Activated CD4-positive, alpha-beta T cell treated with anti-CD3 and anti-CD28 coated beads for 36 hours (primary cell): ENCODE data around the gene RGS21. TPM values are rescaled to one million over a fixed set of nuclear protein-coding genes. Genes with fewer than 3 reads are reported as not detected.
"Not testable (repeated sequence)": the region's sequence is repeated elsewhere in the genome, so short reads cannot be mapped to it uniquely, and the experiment has no call there.

ENCODE experiments used
- ATAC-seq: fragments of 200-7000 bp; cut with Tn5 transposase; one replicate; pipeline ENCODE4 v1.10.0; 2021; ENCODE audit warnings: mild to moderate bottlenecking, moderate library complexity
- CTCF ChIA-PET: fragments of 350-600 bp; sonication (Branson Sonifier 250); formaldehyde crosslinking; loops from one replicate; lab custom pipeline; 2021; ENCODE audit warnings: antibody characterized with exemption; lab: Charles Lee
- POLR2A ChIA-PET: fragments of 350-600 bp; sonication (Branson Sonifier 250); formaldehyde crosslinking; loops from one replicate; lab custom pipeline; 2021; ENCODE audit warnings: antibody characterized with exemption, inconsistent platforms; lab: Charles Lee
- DNase-seq: peaks from one replicate; pipeline ENCODE4 v3.0.0-alpha.2; 2020
- H3K27ac Mint-ChIP-seq: one replicate; pipeline ENCODE4 v1.8.0; 2021; ENCODE audit warnings: mixed read lengths
- H3K27me3 Mint-ChIP-seq: one replicate; pipeline ENCODE4 v1.8.0; 2021; ENCODE audit warnings: mixed read lengths
- H3K36me3 Mint-ChIP-seq: one replicate; pipeline ENCODE4 v1.8.0; 2021; ENCODE audit warnings: low read depth, mixed read lengths
- H3K4me1 Mint-ChIP-seq: one replicate; pipeline ENCODE4 v1.8.0; 2021; ENCODE audit warnings: mixed read lengths
- H3K4me3 Mint-ChIP-seq: one replicate; pipeline ENCODE4 v1.8.0; 2021; ENCODE audit warnings: mild to moderate bottlenecking, moderate library complexity, mixed read lengths
- H3K9me3 Mint-ChIP-seq: one replicate; pipeline ENCODE4 v1.8.0; 2021; ENCODE audit warnings: low read depth, mixed read lengths
- intact Hi-C, 2 experiments: fragments of 100-400 bp; cut with DNase I in 1 of 2; cut with micrococcal nuclease in 1 of 2; formaldehyde crosslinking; loops; one replicate each; pipeline versions ENCODE4 v1.14.2 to v1.15.1; 2022 to 2024; cut with DNase I, micrococcal nuclease
- total RNA-seq, 2 experiments: library from RNA; stranded (reverse); gene quantifications; one replicate each; pipeline ENCODE4 v1.2.3, GENCODE V29; 2021

Gene RGS21
- total RNA-seq: not detected

DNA sequence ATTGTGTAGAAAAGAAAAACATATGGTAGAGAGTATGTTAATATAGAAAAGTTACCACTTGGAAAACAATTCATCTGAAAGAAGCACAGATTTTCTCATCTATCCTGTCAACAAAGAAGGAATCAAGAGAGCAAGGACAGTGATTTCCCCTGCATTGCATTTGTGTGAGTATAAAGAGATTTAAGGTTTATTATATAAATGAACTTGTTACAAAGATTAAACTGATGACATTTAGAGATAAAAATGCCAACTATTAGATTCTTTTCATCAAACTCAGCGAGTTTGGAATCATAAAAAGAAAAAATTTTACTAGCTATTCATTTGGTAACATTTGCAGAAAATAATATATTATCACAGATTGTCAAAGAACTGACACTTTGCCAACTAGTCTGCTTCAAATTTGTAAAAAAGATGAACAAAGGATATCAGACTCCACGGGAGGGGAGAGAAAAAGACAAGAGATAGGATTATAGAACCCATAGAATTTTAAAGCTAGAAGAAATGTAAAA is at the start of gene RGS21:
Gene RGS21, plus strand, starts transcription at position 51 of the 509 bp plus-strand sequence. CDS start 26,045 bp downstream, outside the sequence.
- CTCF ChIA-PET: no interaction called here
- intact Hi-C loops: no loop called here
- Mint-ChIP-seq H3K27me3 (no peaks in the 10 kb centered on the region), H3K36me3 (no peaks in the 10 kb centered on the region), H3K4me1 (no peaks in the 10 kb centered on the region), H3K4me3 (no peak within 1 kb of the TSS), H3K27ac (no peak within 1 kb of the TSS), H3K9me3 (no peaks in the 10 kb centered on the region)
- no peak for DNase-seq
- no peak for ATAC-seq
- POLR2A ChIA-PET: no interaction called here

GRCh38 chr1:192268468-192269052 is 48.2 kb upstream of the RGS21 start:
- intact Hi-C loops: no loop called here
- Mint-ChIP-seq H3K36me3 (no peaks in the 10 kb centered on the region), H3K4me3 (no peak overlapping the region), H3K9me3 (no peaks in the 10 kb centered on the region), H3K27ac (no peak overlapping the region), H3K27me3 (no peaks in the 10 kb centered on the region), H3K4me1 (no peaks in the 10 kb centered on the region)
- ChIA-PET POLR2A (no interaction called here), CTCF (no interaction called here)
- DNase-seq: no peak
- no peak for ATAC-seq

DNA sequence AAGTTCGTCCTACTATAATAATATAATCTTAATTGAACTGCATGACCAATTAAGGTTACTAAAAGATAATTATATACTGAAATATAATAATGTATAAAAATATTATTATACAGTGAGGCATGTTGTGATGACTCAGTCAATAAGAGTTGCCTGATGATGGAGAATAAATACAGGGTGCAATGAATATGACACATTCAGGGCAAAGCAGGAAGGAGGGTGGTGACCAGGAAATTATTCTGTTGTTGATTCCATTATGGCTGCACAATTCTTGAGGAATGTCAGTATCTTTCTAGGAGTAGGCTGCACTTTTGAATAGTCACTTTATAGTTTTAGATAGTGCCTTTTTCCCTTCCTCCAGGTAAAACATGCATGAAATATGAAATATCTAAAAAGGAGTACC is 46.4 kb upstream of the RGS21 start:
- Mint-ChIP-seq H3K36me3 (no peaks in the 10 kb centered on the region), H3K27me3 (no peaks in the 10 kb centered on the region), H3K27ac (no peak overlapping the region), H3K4me1 (no peaks in the 10 kb centered on the region), H3K4me3 (no peak overlapping the region), H3K9me3 (no peaks in the 10 kb centered on the region)
- intact Hi-C loops: no loop called here
- ChIA-PET CTCF (no interaction called here), POLR2A (no interaction called here)
- no peak for DNase-seq
- no peak for ATAC-seq

DNA sequence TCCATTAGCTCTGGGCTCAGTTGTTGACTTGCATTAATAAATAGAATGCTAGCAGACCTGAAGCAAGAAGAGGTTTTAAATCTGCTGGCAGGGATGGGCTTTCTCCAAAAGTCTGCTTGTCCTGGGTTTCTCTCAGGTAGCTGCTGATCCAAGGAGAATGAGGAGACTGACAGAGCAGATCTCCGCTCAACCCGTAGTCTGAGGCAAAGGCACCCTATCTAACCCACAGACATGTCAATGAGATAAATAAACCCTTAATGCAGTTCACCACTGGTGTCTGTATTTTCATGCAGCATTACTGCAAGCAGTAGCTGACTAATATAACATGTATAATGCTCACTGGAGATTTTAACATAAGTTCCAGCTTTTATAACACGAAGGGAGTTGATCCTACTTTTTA is 44.1 kb upstream of the RGS21 start:
- DNase-seq (no peak), ATAC-seq (no peak)
- ChIA-PET CTCF (no interaction called here), POLR2A (no interaction called here)
- Mint-ChIP-seq H3K27me3 (no peaks in the 10 kb centered on the region), H3K36me3 (no peaks in the 10 kb centered on the region), H3K4me3 (no peak overlapping the region), H3K27ac (no peak overlapping the region), H3K4me1 (no peaks in the 10 kb centered on the region), H3K9me3 (no peaks in the 10 kb centered on the region)
- intact Hi-C loops: no loop called here

DNA sequence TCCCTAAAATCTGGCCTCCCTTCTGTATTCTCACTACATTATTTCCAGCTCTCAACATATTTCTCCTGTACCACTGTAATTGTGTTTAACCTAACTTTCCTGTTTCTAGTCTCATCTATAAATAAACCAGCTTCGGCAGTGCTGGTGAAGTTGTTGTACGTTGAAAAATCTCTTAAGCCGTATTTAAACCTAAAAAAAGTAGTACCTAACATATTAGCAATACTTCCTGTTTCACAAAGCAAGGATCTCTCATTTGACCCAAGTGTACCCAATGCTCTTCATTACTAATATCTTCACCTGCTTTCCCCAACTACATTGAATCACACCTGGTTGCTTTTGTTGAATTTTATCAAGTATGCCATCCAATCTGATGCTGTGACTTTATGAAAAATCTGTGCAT is 42.2 kb upstream of the RGS21 start:
- no peaks in the 10 kb centered on the region for H3K4me1 Mint-ChIP-seq
- H3K27me3 Mint-ChIP-seq: no peaks in the 10 kb centered on the region
- H3K9me3 Mint-ChIP-seq: no peaks in the 10 kb centered on the region
- intact Hi-C loops: no loop called here
- POLR2A ChIA-PET: no interaction called here
- H3K36me3 Mint-ChIP-seq: no peaks in the 10 kb centered on the region
- no peak for DNase-seq
- H3K27ac Mint-ChIP-seq: no peak overlapping the region
- no peak overlapping the region for H3K4me3 Mint-ChIP-seq
- CTCF ChIA-PET: no interaction called here
- ATAC-seq: no peak

DNA sequence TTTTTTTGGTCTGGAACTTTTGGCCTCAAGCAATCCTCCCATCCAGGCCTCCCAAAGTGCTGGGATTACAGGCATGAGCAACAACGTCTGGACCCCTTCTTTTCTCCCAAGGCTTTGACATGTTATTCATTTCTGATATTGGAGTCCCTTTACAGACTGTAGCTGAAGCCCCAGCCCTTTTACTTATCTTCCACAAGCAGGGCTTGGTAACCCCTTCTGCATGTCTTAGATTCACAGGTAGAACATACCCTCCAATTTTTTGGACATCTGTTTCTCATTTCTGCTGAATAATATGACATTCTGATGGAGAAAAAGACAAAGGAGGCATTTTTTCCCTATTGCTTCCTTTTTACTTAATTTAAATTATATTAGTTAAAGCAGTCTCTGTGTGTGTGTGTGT is 39.2 kb upstream of the RGS21 start:
- intact Hi-C loops: no loop called here
- CTCF ChIA-PET: no interaction called here
- Mint-ChIP-seq H3K27ac (no peak overlapping the region), H3K4me1 (no peaks in the 10 kb centered on the region), H3K27me3 (no peaks in the 10 kb centered on the region), H3K36me3 (no peaks in the 10 kb centered on the region), H3K9me3 (peaks cover 5% of the 10 kb centered on the region), H3K4me3 (no peak overlapping the region)
- POLR2A ChIA-PET: no interaction called here
- ATAC-seq: no peak
- DNase-seq: no peak

- Mint-ChIP-seq H3K27me3 (no peaks in the 10 kb centered on the region), H3K9me3 (peaks cover 9% of the 10 kb centered on the region), H3K36me3 (no peaks in the 10 kb centered on the region), H3K4me1 (no peaks in the 10 kb centered on the region), H3K27ac (no peak overlapping the region), H3K4me3 (no peak overlapping the region)
- ATAC-seq (no peak), DNase-seq (no peak)
- ChIA-PET CTCF (interaction anchor here (0.6 kb wide), 1 partner anchor 48 kb away, joined by 3 read pairs; no protein-coding TSS in a partner anchor), POLR2A (no interaction called here)
- intact Hi-C loops: no loop called here
These were observed 31.9 kb upstream of the RGS21 start for GRCh38 chr1:192284927-192285326.

GRCh38 chr1:192303029-192303428 is 13.8 kb upstream of the RGS21 start:
- H3K36me3 Mint-ChIP-seq: no peaks in the 10 kb centered on the region
- no peaks in the 10 kb centered on the region for H3K27me3 Mint-ChIP-seq
- intact Hi-C loops: no loop called here
- peaks cover 3% of the 10 kb centered on the region for H3K9me3 Mint-ChIP-seq
- ChIA-PET CTCF (no interaction called here), POLR2A (no interaction called here)
- ATAC-seq (no peak), DNase-seq (no peak)
- no peaks in the 10 kb centered on the region for H3K4me1 Mint-ChIP-seq
- H3K27ac Mint-ChIP-seq: no peak overlapping the region
- H3K4me3 Mint-ChIP-seq: no peak overlapping the region

DNA sequence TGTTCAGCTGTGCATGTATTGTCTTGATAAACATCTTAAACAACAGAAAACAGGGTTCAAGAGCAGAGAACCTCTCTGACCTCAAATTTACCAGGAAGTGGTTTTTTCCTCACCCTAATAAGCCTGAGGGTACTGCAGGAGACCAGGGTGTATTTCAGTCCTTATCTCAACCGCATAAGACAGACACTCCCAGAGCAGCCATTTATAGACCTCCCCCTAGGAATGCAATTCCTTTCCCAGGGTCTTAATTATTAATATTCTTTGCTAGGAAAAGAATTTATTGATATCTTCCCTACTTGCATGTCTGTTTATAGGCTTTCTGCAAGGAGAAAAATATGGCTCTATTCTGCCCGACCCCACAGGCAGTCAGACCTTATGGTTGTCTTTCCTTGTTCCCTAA is 8.5 kb upstream of the RGS21 start:
- POLR2A ChIA-PET, H3K27me3 Mint-ChIP-seq, CTCF ChIA-PET, ATAC-seq, intact Hi-C loops, H3K4me1 Mint-ChIP-seq, H3K27ac Mint-ChIP-seq, H3K9me3 Mint-ChIP-seq, H3K36me3 Mint-ChIP-seq, H3K4me3 Mint-ChIP-seq, DNase-seq: not testable (repeated sequence)

DNA sequence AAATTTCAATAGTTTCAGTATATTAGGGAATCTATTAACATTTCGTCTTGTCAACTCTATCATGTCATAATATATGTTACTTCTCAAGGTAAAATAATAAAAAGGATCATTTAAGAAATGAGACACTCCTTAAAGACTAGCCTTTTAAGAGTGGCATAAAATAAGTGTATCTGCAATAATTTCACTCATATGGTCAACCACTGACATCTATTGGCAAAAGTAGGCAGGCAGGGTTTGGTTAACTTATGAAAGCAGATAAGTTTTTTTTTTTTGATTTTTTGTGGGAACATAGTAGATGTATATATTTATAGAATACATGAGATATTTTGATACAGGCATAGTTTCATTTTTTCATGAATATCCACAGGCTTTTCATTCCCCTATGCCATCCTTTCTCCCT is 5.5 kb upstream of the RGS21 start:
- Mint-ChIP-seq H3K36me3 (no peaks in the 10 kb centered on the region), H3K4me1 (no peaks in the 10 kb centered on the region), H3K27me3 (no peaks in the 10 kb centered on the region), H3K9me3 (peaks cover 6% of the 10 kb centered on the region), H3K4me3 (no peak overlapping the region), H3K27ac (no peak overlapping the region)
- ChIA-PET CTCF (no interaction called here), POLR2A (no interaction called here)
- DNase-seq (no peak), ATAC-seq (no peak)
- intact Hi-C loops: no loop called here

DNA sequence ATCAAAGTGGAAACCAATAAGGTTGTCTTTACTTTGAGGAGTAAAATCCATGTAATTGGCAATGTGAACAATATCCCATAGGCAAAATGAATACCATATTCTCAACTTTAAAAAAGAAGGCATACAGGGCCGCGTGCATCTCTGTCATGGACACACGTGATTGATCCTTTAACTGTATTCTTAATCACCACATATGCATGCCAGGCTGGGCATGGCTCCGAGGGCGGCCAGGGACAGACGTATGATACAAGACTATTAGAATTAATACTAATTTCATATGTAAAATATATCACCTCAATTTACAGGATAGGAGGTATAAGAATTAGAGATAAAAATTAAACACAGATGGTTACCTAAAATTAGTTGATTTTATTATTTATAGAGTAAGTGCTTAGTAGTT is 11.2 kb downstream of the RGS21 start:
- ChIA-PET POLR2A (no interaction called here), CTCF (no interaction called here)

DNA sequence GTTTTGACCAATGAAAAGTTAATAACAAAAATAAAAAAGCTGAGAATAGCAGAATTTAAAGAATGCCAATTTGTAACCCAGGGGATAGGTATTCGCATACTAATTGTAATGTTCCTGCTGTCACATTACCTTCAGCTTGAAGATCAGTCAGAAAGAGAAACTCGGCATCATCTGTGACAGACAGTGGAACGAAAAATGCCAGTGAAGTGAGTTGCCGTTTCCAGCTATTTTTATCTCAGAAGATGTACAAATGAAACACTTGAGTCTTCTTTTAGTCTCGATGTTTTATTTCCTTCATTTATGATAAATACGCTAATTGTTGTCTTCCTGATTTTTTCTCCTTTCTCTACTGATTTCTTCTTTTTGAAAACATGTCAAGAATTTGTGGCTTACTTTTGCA is 26.1 kb downstream of the RGS21 start:
- intact Hi-C loops: no loop called here

More for the DNA sequence above, 11.2 kb downstream of the RGS21 start:
- Mint-ChIP-seq H3K36me3 (no peaks in the 10 kb centered on the region), H3K27ac (no peak overlapping the region), H3K4me1 (no peaks in the 10 kb centered on the region), H3K9me3 (no peaks in the 10 kb centered on the region), H3K27me3 (no peaks in the 10 kb centered on the region), H3K4me3 (no peak overlapping the region)
- DNase-seq (no peak), ATAC-seq (no peak)
- intact Hi-C loops: no loop called here

More for the DNA sequence above, 26.1 kb downstream of the RGS21 start:
- Mint-ChIP-seq H3K4me1 (no peaks in the 10 kb centered on the region), H3K27ac (no peak overlapping the region), H3K36me3 (no peaks in the 10 kb centered on the region), H3K27me3 (no peaks in the 10 kb centered on the region), H3K4me3 (no peak overlapping the region), H3K9me3 (no peaks in the 10 kb centered on the region)
- ATAC-seq: no peak
- ChIA-PET CTCF (no interaction called here), POLR2A (no interaction called here)
- DNase-seq: no peak
